ENCODE data around the gene KIF2C. TPM values are rescaled to one million over a fixed set of nuclear protein-coding genes. Genes with fewer than 3 reads are reported as not detected.

KIF2C gene
- polyA plus RNA-seq, 2 of the 4 experiments (the other 2 are of a cell fraction), result 26.9 to 40.5 TPM

- ChIA-PET CTCF (interaction anchor here (0.7 to 7.1 kb wide), 10 partner anchors 9 to 516 kb away, joined by 3 to 44 read pairs (median 8); partner anchors contain the start of genes PLK3, RNU5D-1 and RPS8), POLR2A (interaction anchor here (0.5 to 1.4 kb wide), 3 partner anchors 12 to 75 kb away, joined by 6 to 8 read pairs (median 7); partner anchors contain the start of genes PLK3 and RPS8)
- no peak overlapping the region for H3K27ac ChIP-seq
- DNase-seq (ENCODE audit: low read depth in 1 of 2, low spot score in 1 of 2) (no peak), FAIRE-seq (no peak), ATAC-seq (no peak)
- 98% methylated on average over 8 of the region's 10 CpGs for WGBS (ENCODE audit: missing lambda C conversion rate)
- no peak overlapping the region for H3K4me3 ChIP-seq
- H3K4me2 ChIP-seq, result no peak overlapping the region
- H3K4me1 ChIP-seq, result peaks cover 6% of the 10 kb centered on the region
- no peak for TF ChIP-seq MAFK (IDR thresholded peaks at IDR 0.05; ENCODE audit: partially characterized antibody)
- TF ChIP-seq HOXA7 (CRISPR knock-in tag; IDR thresholded peaks at IDR 0.05), result no peak
- no peaks in the 10 kb centered on the region for H3K9me3 ChIP-seq
Measured at GRCh38 chr1:44787506-44787905, 47.9 kb downstream of the KIF2C start.

GRCh38 chr1:44788120-44788860 lies 48.7 kb downstream of the KIF2C start, which contains the start of gene BEST4:
BEST4 (minus strand) TSS chr1:44788170; CDS start chr1:44787705, 465 bp downstream.
- Histone ChIP-seq H3K4me3 (no peak within 1 kb of the TSS), H3K9me3 (no peaks in the 10 kb centered on the region), H3K4me2 (no peak within 1 kb of the TSS; the same call in 2 of the 3 replicates), H3K4me1 (peaks cover 6% of the 10 kb centered on the region), H3K27ac (peak within 1 kb of the TSS in 1 of 2 experiments; percentile 89; a peak in 2 of 6 replicates)
- DNase-seq (ENCODE audit: low read depth in 1 of 2, low spot score in 1 of 2) (no peak), ATAC-seq (no peak), FAIRE-seq (no peak)
- 88% methylated on average over 7 of the region's 9 CpGs for WGBS (ENCODE audit: missing lambda C conversion rate)
- no peak for TF ChIP-seq EHF (CRISPR knock-in tag; IDR thresholded peaks at IDR 0.05)
- TF ChIP-seq ELK1 (IDR thresholded peaks at IDR 0.05; ENCODE audit: low read depth, low read length), result no peak
- TF ChIP-seq RCOR1 (IDR thresholded peaks at IDR 0.05; ENCODE audit: low read depth, low read length), result no peak
- TF ChIP-seq HEYL (CRISPR knock-in tag; IDR thresholded peaks at IDR 0.05), result no peak
- TF ChIP-seq RFX5 (IDR thresholded peaks at IDR 0.05), result no peak
- no peak for TF ChIP-seq GATA3 (IDR thresholded peaks at IDR 0.05; ENCODE audit: borderline replicate concordance)
- no peak for TF ChIP-seq MYC (IDR thresholded peaks at IDR 0.05; ENCODE audit: borderline replicate concordance, low read length)
- TF ChIP-seq JUNB (IDR thresholded peaks at IDR 0.05), result no peak
- TF ChIP-seq SMC3 (IDR thresholded peaks at IDR 0.05), result no peak
- POLR2A ChIA-PET, result interaction anchor here (1.3 to 3.2 kb wide), 3 partner anchors 11 to 13 kb away, joined by 6 to 21 read pairs (median 7); partner anchors contain the start of genes PLK3 and RPS8
- CTCF ChIA-PET, result interaction anchor here (0.5 to 7.1 kb wide), 6 partner anchors 9 to 69 kb away, joined by 3 to 44 read pairs (median 12); partner anchors contain the start of genes PLK3 and RNU5D-1

GRCh38 chr1:44790968-44791801 lies 51.5 kb downstream of the KIF2C start:
- Histone ChIP-seq H3K27ac (no peak overlapping the region), H3K4me1 (no peaks in the 10 kb centered on the region), H3K4me3 (no peak overlapping the region), H3K9me3 (no peaks in the 10 kb centered on the region), H3K4me2 (no peak overlapping the region)
- ATAC-seq (no peak), DNase-seq (ENCODE audit: low read depth in 1 of 2, low spot score in 1 of 2) (no peak), FAIRE-seq (no peak)
- ChIA-PET POLR2A (interaction anchor here (0.5 to 3.2 kb wide), 2 partner anchors 9 to 23 kb away, joined by 3 to 21 read pairs; partner anchors contain the start of gene PLK3), CTCF (interaction anchor here (0.9 to 7.1 kb wide), 9 partner anchors 8 to 223 kb away, joined by 3 to 44 read pairs (median 4); partner anchors contain the start of gene PLK3)
- WGBS (ENCODE audit: missing lambda C conversion rate), result 74% methylated on average over 7 of the region's 7 CpGs
- TF ChIP-seq BCL3 (IDR thresholded peaks at IDR 0.05) (no peak), E2F6 (IDR thresholded peaks at IDR 0.05; ENCODE audit: borderline replicate concordance, low read depth) (no peak), REST (IDR thresholded peaks at IDR 0.05) (no peak), ZSCAN20 (CRISPR knock-in tag; IDR thresholded peaks at IDR 0.05) (no peak), SREBF2 (IDR thresholded peaks at IDR 0.05) (no peak)
